ENCODE results near the gene BAZ2A.

BAZ2A gene

DNA sequence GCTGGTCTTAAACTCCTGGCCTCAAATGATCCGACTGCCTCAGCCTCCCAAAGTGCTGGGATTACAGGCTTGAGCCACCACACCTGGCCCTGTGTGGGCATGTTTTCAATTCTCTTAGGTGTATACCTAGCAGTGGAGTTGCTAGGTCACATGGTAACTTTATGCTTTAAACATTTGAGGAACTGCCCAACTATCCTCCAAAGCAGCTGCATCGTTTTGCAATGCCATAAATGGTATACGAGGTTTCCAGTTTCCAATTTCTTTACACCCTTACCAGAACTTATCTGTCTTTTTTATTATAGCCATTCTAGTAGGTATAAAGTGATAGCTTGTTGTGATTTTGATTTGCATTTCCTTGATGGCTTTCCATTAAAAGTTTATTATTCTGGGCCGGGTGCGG is 83.4 kb downstream of the BAZ2A start:
- ChIA-PET CTCF (interaction anchor here (0.6 kb wide), 1 partner anchor 26 kb away, joined by 3 read pairs; no protein-coding TSS in a partner anchor), POLR2A (ENCODE audit: low non-redundant PET) (no interaction called here)
- TF ChIP-seq, protein P1, sequence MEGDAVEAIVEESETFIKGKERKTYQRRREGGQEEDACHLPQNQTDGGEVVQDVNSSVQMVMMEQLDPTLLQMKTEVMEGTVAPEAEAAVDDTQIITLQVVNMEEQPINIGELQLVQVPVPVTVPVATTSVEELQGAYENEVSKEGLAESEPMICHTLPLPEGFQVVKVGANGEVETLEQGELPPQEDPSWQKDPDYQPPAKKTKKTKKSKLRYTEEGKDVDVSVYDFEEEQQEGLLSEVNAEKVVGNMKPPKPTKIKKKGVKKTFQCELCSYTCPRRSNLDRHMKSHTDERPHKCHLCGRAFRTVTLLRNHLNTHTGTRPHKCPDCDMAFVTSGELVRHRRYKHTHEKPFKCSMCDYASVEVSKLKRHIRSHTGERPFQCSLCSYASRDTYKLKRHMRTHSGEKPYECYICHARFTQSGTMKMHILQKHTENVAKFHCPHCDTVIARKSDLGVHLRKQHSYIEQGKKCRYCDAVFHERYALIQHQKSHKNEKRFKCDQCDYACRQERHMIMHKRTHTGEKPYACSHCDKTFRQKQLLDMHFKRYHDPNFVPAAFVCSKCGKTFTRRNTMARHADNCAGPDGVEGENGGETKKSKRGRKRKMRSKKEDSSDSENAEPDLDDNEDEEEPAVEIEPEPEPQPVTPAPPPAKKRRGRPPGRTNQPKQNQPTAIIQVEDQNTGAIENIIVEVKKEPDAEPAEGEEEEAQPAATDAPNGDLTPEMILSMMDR (conservative IDR thresholded peaks at IDR 0.05; ENCODE audit: low read depth): no peak
- H3K27ac ChIP-seq: no peak overlapping the region
- no peak for DNase-seq (ENCODE audit: low spot score)

All from RWPE1 (cell line).